HepG2 (cell line): ENCODE data around the gene ODAD4. TPM values are rescaled to one million over a fixed set of nuclear protein-coding genes. Genes with fewer than 3 reads are reported as not detected.

Experiments
- FOSL2 ChIP-seq: sonication (generic); formaldehyde crosslinking; IDR thresholded peaks from 2 replicates; pipeline ENCODE4 v1.4.0; 2020; ENCODE audit warnings: missing genetic modification reagents
- FOXK1 ChIP-seq: sonication (generic); formaldehyde crosslinking; IDR thresholded peaks from 2 replicates; pipeline ENCODE4 v1.4.0; 2020; ENCODE audit warnings: low read depth, missing genetic modification reagents, borderline replicate concordance
- HMGA1 ChIP-seq: sonication (generic); formaldehyde crosslinking; conservative IDR thresholded peaks from 2 replicates; pipeline ENCODE4 v1.4.0; 2020; ENCODE audit warnings: missing genetic modification reagents
- IKZF5 ChIP-seq: IDR thresholded peaks from 2 replicates; pipeline ENCODE4 v1.6.1; 2018; ENCODE audit warnings: missing genetic modification reagents, mild to moderate bottlenecking, missing compliant biosample characterization
- ISL2 ChIP-seq: sonication (generic); formaldehyde crosslinking; IDR thresholded peaks from 2 replicates; pipeline ENCODE4 v1.5.0; 2020; ENCODE audit warnings: missing genetic modification reagents
- POGZ ChIP-seq: sonication (generic); formaldehyde crosslinking; IDR thresholded peaks from 2 replicates; pipeline ENCODE4 v1.4.0; 2020; ENCODE audit warnings: mild to moderate bottlenecking, missing genetic modification reagents
- PRDM15 ChIP-seq: sonication (generic); formaldehyde crosslinking; IDR thresholded peaks from 2 replicates; pipeline ENCODE4 v1.4.0; 2020; ENCODE audit warnings: missing genetic modification reagents
- SOX13 ChIP-seq, 3 experiments: fragments of 450-650 bp in 1 of 3; sonication (generic) in 1 of 3; formaldehyde crosslinking in 1 of 3; IDR thresholded peaks in 2 of 3; conservative IDR thresholded peaks in 1 of 3; 2 replicates each; pipeline versions ENCODE4 v1.5.0 to v1.6.1; 2016 to 2020; ENCODE audit warnings: antibody characterized with exemption in 1 of 3, mild to moderate bottlenecking in 1 of 3, missing compliant biosample characterization in 1 of 3, missing genetic modification reagents in 1 of 3, moderate library complexity in 1 of 3
- TBX2 ChIP-seq: sonication (generic); formaldehyde crosslinking; IDR thresholded peaks from 2 replicates; pipeline ENCODE4 v1.5.0; 2020; ENCODE audit warnings: missing genetic modification reagents, mild to moderate bottlenecking, borderline replicate concordance
- ZBTB25 ChIP-seq: IDR thresholded peaks from 2 replicates; pipeline ENCODE4 v1.6.1; 2018; ENCODE audit warnings: missing genetic modification reagents
- ZFY ChIP-seq: sonication (generic); formaldehyde crosslinking; IDR thresholded peaks from 2 replicates; pipeline ENCODE4 v1.4.0; 2020; ENCODE audit warnings: missing genetic modification reagents
- ZNF160 ChIP-seq: sonication (generic); formaldehyde crosslinking; IDR thresholded peaks from 2 replicates; pipeline ENCODE4 v1.8.0; 2022; ENCODE audit warnings: mild to moderate bottlenecking, inconsistent platforms, missing genetic modification reagents
- ZNF292 ChIP-seq: sonication (generic); formaldehyde crosslinking; IDR thresholded peaks from 2 replicates; pipeline ENCODE4 v1.8.1; 2022; ENCODE audit warnings: mild to moderate bottlenecking, low read depth, missing genetic modification reagents, borderline replicate concordance
- ZNF34 ChIP-seq: sonication (generic); formaldehyde crosslinking; IDR thresholded peaks from 2 replicates; pipeline ENCODE4 v1.4.0; 2020; ENCODE audit warnings: mild to moderate bottlenecking, missing genetic modification reagents, borderline replicate concordance
- polyA plus RNA-seq, 8 experiments: library from polyadenylated mRNA; depleted of rRNA in 3 of 8; stranded (reverse) in 7 of 8; unstranded in 1 of 8; fragments of >200 nt; fragmentation: Illumina TruSeq in 4 of 8; extraction: Trizol in 4 of 8; gene quantifications; 2 replicates each; pipeline versions ENCODE4 v1.2.1 to v1.2.3, GENCODE V29; 2011 to 2016; ENCODE audit warnings: low read depth in 4 of 8, missing spikeins in 1 of 8, mixed read lengths in 1 of 8; ENCODE audit not compliant: insufficient read depth in 1 of 8
- total RNA-seq, 5 experiments: library from RNA; depleted of rRNA; stranded (reverse); fragments of >200 nt; fragmentation: Illumina TruSeq; extraction: Trizol; gene quantifications; 2 replicates each; pipeline ENCODE4 v1.2.3, GENCODE V29; 2016; ENCODE audit warnings: low read depth in 1 of 5
- TF ChIP-seq, protein P1 (sequence below): sonication (generic); formaldehyde crosslinking; IDR thresholded peaks from 2 replicates; pipeline ENCODE4 v1.4.0; 2020; ENCODE audit warnings: missing genetic modification reagents, borderline replicate concordance
- TF ChIP-seq, protein P2 (sequence below): sonication (generic); formaldehyde crosslinking; IDR thresholded peaks from 2 replicates; pipeline ENCODE4 v1.5.0; 2020; ENCODE audit warnings: mild to moderate bottlenecking, missing genetic modification reagents, moderate library complexity

Gene ODAD4
- total and polyA plus RNA-seq, 2 of the 13 experiments (the other 11 are each of a cell fraction or from before 2014, with no cell fraction given) = 0.48 to 0.53 TPM

- TF ChIP-seq, protein P1, sequence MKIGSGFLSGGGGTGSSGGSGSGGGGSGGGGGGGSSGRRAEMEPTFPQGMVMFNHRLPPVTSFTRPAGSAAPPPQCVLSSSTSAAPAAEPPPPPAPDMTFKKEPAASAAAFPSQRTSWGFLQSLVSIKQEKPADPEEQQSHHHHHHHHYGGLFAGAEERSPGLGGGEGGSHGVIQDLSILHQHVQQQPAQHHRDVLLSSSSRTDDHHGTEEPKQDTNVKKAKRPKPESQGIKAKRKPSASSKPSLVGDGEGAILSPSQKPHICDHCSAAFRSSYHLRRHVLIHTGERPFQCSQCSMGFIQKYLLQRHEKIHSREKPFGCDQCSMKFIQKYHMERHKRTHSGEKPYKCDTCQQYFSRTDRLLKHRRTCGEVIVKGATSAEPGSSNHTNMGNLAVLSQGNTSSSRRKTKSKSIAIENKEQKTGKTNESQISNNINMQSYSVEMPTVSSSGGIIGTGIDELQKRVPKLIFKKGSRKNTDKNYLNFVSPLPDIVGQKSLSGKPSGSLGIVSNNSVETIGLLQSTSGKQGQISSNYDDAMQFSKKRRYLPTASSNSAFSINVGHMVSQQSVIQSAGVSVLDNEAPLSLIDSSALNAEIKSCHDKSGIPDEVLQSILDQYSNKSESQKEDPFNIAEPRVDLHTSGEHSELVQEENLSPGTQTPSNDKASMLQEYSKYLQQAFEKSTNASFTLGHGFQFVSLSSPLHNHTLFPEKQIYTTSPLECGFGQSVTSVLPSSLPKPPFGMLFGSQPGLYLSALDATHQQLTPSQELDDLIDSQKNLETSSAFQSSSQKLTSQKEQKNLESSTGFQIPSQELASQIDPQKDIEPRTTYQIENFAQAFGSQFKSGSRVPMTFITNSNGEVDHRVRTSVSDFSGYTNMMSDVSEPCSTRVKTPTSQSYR (CRISPR knock-in tag) = peak; percentile 93
- no peak for TF ChIP-seq SOX13 (IDR thresholded peaks at IDR 0.05)
- peak in 1 of 2 experiments; percentile 48; a peak in 1 of 4 replicates for TF ChIP-seq SOX13 (CRISPR knock-in tag; conservative IDR thresholded peaks at IDR 0.05 in 1 of 2, IDR thresholded peaks at IDR 0.05 in 1 of 2)
- no peak for TF ChIP-seq PRDM15 (CRISPR knock-in tag)
- TF ChIP-seq ZFY (CRISPR knock-in tag) = peak; percentile 44; the same call in 1 of the 2 replicates
- peak; percentile 13; the same call in 1 of the 2 replicates for TF ChIP-seq FOSL2 (CRISPR knock-in tag)
- TF ChIP-seq HMGA1 (CRISPR knock-in tag) = no peak
- no peak for TF ChIP-seq ZNF34 (CRISPR knock-in tag)
- peak; percentile 17; the same call in 1 of the 2 replicates for TF ChIP-seq FOXK1 (CRISPR knock-in tag)
- TF ChIP-seq ZNF292 (CRISPR knock-in tag) = 0 out of 2 replicates have a peak, but pooled peaks have one; percentile 43
- TF ChIP-seq, protein P2, sequence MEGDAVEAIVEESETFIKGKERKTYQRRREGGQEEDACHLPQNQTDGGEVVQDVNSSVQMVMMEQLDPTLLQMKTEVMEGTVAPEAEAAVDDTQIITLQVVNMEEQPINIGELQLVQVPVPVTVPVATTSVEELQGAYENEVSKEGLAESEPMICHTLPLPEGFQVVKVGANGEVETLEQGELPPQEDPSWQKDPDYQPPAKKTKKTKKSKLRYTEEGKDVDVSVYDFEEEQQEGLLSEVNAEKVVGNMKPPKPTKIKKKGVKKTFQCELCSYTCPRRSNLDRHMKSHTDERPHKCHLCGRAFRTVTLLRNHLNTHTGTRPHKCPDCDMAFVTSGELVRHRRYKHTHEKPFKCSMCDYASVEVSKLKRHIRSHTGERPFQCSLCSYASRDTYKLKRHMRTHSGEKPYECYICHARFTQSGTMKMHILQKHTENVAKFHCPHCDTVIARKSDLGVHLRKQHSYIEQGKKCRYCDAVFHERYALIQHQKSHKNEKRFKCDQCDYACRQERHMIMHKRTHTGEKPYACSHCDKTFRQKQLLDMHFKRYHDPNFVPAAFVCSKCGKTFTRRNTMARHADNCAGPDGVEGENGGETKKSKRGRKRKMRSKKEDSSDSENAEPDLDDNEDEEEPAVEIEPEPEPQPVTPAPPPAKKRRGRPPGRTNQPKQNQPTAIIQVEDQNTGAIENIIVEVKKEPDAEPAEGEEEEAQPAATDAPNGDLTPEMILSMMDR (CRISPR knock-in tag) = peak; percentile 19; the same call in 1 of the 2 replicates
- peak; percentile 32; the same call in 1 of the 2 replicates for TF ChIP-seq POGZ
- peak; percentile 61 for TF ChIP-seq IKZF5 (CRISPR knock-in tag)
- no peak for TF ChIP-seq ISL2
- 0 out of 2 replicates have a peak, but pooled peaks have one; percentile 50 for TF ChIP-seq ZNF160 (CRISPR knock-in tag)
- TF ChIP-seq TBX2 (CRISPR knock-in tag) = peak; percentile 30; the same call in 1 of the 2 replicates
- peak; percentile 33; the same call in 1 of the 2 replicates for TF ChIP-seq ZBTB25
These were observed 26.8 kb downstream of the ODAD4 start (continued) for GRCh38 chr17:41957031-41957868.
